IPS DF 4.7 (cell line): Measurements from ENCODE around the gene GOLT1A.

Experiments
- DNase-seq: peaks from one replicate; pipeline ENCODE4 v3.0.0-alpha.2; 2013; ENCODE audit warnings: low spot score; ENCODE audit errors: extremely low read depth

GOLT1A gene

DNA sequence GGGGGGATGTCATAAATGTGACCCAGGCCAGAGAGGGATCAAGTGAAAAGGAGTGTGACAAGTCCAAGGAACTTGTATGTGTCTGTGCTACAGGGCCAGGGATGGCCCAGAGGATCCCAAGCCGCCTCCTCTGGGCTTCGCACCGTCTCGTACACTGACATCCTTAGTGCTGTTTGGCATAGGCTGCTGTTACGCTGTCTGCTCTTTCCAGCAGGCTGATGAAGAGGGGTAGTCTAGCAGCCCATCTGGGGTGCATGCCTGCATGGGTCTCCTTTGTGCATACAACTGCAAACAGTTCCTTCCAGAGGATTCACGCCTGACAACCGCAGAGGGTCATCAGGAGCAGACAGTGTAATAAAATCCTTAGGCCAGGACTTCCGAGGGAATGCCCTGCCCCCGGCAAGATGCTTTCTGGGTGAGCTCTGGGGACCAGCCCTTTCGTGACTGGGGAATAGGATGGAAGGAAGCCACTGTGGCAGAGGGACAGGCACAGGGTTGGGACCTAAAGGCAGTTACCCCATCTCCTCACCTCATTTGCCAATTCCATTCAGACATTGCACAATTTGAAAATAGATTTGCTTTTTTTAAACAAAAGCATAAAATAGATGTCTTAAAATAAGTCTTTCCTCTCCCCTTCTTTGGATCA, 6.3 kb upstream of the GOLT1A start:
- no peak for DNase-seq

DNA sequence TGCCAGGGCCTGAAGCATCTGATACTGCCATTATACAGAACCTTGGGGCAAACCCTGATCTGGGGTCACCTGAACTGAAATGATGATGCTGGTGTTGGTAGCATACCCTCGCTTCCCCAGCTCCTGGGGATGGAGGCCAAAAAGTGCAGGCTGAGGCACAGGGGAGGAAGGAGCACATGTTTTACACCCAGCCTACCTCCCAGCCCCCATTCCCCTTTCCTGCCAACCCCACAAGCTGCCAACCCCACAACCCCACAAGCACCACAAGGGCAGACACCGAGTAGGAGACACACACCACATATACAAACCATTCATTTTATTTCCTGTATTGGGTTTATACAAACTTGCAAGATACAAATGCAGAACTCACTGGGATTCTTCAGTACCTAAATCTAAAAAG, 4.8 kb upstream of the GOLT1A start:
- DNase-seq = no peak

DNA sequence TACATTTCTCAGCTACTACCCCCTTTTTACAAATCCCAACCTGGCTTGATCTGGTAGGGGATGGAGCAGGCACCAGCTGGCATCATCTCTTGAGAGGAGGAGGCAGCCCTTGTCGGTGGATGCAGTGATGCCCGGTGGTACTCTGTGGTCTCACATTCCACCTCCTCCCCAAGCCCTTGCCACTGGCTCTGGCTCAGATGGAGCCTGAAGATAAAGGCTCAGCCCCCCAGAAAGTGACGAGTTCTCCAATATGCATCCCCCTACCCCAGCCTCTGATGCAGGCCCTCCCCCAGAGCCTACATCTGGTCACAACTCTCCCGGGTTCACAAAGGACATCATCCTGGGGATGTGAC, 3.8 kb upstream of the GOLT1A start:
- no peak for DNase-seq

DNA sequence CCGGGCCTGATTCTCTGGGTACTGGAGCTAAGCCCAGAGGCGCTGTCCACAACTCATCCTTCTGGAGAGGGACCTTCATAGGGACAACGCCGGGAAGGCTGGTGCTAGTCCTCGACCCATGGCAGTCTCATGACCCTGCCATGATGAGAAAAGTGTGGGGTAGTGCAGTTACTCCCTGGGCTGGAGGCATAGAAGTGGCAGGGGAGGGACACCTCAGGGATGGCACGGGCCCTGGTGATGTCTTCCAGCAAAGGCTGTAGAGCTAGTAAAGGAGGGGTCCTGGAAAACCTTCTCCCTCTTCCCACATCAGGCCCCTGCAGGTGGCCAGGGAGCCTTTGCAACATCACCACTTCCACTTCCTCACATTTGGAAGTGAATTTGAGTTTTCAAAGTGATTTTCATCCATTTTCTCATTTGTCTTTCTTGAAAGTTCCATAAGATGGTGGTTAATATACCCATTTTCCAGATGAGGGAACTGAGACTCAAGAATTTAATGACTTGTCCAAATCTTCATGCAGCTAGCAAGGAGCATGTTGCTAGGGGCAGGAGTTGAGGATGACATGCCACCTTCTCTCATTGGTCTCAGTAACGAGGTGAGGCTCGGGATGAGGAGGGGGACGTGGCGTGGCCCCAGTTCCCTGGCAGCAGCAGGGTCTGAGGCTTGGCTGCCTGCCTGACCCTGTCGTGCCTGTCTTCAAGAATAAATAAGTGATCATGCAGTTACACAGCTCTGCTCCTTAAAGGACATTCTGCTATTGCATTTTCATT, 3.3 kb upstream of the GOLT1A start:
- DNase-seq = no peak

DNA sequence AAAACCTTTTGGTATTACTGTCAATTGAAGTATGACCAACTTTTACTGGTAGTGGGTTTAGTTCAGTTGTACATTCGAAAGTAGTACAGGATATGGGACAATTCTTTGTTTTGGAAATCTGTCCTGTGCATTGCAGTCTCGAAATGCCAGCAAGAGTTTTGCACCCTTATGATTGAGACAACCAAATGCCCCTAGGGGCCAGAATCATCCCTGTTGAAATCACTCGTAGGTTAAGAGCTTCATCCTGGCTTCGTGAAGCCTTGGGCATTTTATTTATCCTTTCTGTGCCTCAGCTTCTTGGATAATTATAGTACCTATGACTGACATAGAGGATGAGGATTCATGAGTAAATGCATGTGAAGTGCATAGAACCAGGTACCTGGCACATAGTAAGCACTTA, 2.4 kb upstream of the GOLT1A start:
- no peak for DNase-seq

DNA sequence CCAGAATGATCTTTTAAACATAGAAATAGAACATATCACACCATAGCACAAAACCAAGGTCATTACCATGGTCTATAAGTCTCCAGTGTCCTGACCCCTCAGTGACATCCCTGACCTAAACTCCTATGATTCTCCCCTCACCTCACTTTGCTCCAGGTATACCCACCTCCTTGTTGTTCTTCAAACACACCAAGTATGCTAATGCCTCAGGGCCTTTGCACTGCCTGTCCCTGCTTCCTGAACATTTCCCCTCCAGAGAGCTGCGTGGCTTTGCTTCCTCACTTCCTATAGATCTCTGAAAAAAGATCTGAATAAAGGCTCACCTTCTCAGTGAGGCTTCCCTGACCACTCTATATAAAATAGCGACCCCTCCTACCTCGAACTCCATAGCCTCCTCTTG, 1.1 kb downstream of the GOLT1A start:
- DNase-seq = no peak

DNA sequence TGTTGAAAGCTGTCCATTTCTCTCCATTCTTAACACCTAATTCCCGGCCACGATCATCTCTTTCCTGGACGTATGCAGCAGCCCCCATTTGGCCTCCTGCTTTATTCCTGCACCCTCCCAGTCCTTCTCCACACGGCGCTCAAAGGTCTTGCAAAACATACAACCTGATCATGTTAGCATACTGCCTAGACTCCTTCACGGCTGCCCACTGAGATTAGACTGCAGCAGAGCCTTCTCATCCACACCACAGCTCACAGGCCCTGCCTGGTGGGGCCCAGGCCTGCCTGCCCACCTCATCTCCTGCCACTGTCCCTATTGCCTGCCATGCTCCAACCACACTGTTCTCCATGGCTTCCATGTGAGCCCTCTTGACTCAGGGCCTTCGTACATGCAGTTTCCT, 2.7 kb downstream of the GOLT1A start:
- no peak for DNase-seq

DNA sequence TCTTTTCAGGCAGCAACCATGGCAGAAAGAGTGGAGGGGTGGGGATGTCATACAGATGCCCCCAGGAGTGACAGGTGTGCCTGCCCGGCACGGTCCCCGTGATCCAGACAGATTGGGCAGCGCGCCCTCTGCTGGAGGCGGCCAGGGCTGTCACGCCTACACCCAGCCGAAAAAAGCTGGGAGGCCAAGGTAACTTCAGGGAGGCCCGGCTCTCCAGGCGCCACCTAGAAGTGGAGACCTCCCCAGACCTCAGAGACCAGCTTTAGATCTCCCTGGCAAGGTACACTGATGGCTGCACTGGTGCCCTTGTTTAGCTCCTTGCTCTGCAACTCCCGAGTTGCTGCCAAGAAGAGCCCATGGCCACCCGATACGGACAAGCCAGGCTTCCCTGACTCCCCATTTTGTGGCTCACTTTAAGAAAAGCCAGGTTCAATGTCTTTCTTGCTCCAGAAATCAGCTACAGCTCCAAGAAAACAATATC, 6.6 kb downstream of the GOLT1A start:
- DNase-seq = peak; percentile 46

DNA sequence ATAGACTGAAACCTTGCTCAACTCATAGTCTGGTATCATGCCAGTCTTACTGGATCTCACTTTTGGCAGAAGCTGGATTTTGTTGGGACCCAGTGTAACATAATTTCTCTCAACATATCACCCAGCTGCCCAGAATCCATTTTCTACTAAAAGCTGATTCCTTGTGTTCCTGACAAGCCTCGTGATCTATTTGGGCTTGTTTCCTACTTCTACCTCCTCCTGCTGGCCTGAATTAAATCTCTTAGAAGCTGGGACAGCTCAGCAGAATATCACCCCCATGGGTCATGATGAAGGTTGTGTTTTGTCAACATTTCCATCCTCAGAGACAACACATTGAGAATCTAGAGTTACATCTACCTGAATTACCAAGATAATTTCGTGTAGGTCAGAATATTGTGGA, 7.7 kb downstream of the GOLT1A start:
- no peak for DNase-seq

DNA sequence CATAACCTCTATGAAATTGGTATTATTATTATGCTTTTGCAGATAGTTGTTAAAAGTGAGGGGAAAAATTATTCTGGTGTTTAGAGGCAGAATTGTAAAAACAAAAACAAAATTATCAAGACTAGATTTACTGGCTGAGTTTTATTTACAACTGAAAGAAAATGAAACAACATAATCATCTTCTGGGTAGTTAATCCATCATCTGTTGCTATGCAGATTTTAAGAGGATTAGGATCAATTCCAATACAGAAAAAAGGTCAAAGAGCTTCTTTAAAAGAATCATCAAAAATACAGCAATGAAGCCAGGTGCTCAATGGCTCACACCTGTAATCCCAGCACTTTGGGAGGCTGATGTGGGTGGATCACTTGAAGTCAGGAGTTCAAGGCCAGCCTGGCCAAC, 8.3 kb downstream of the GOLT1A start:
- no peak for DNase-seq

DNA sequence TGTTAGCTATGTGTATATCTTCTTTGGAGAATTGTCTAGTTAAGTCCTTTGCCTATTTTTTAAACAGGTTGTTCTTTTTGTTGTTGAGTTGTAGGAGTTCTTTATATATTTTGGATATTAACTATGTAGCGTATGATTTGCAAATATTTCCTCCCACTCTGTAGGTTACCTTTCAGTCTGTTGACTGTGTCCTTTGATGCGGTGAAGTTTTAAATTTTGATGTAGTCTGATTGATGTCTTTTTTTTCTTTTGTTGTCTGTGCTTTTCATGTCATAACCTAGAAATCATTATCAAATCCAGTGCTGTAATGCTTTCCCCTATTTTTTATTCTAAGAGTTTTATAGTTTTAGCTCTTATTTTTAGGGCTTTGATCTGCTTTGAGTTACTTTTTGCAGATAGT, 8.8 kb downstream of the GOLT1A start:
- no peak for DNase-seq

DNA sequence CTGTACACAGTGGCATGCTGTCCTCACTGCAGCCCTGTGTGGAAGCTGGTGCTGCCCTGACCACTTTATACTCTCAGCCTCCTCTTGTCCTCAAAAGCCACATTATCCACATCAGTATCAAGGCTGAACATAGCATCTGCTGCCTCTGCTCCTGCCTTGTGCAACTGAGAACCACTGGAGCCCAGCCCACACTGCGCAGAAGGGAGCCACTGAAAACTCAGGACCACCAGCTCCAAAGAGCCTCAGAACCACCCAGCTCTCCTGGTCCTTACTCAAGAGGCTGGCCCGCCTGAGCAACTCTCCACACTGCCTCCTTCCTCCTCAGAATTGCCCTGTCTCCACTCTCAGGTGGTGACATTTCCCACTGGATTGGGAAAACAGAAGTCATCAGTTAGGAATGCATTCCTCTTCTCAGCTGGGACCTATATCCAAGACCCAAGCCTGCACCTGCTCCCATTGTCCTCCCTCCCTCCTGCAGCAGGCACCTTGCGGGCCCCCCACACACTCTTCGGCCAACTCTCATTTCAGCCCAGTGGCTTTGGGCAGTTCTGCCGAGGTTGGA, 10.5 kb downstream of the GOLT1A start:
- DNase-seq = no peak

DNA sequence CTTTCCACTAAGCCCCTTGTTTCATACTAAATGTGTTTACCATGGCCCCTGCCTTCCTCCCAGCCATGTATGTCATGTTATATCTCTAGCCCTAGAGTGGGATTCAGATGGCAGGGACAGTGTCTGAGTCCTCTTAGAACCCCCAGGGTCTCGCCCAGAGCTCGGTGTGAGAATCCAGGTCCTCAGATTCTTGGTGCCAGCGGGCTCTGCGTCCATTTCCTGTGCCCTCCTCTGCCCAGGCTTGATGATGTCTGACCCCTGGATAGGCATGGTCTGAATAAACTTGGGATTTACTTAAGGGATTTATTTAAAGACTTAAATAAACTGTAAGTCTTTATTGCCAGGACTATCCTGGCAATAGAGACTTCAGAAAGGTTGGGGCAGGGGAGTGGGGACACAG, 11.3 kb downstream of the GOLT1A start:
- no peak for DNase-seq

DNA sequence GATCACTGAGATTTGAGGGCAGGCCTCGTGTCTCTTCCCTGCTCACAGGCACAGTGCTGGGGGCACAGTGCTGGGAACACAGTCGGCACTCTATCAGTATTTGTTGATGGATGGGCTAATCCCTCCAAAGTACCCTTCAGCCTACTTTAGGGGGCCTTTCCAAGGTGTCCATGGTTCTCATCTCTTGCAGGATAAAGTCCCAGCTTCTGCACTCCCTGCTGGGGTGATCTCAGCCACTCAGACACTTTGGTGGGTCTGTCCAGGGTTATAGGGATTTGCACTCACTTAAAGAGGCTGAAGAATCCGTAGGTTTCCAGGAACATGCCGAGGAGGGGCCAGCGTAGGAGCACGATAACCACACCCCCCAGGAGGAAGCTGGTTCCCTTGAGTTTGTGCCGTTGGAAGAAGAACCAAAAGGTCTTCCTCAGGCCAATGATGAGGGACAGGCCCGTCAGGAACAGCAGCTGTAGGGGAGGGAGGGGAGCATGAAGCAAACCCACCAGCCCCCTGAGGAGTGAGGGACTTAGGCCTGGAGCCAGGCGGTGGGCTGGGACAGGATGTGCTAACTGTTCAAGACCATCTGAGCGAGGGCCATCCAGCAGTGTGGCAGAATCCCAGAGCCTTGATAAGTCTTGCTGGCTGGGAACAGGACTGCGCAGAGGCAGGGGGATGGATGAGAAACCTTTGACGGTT, 12.3 kb downstream of the GOLT1A start:
- no peak for DNase-seq

DNA sequence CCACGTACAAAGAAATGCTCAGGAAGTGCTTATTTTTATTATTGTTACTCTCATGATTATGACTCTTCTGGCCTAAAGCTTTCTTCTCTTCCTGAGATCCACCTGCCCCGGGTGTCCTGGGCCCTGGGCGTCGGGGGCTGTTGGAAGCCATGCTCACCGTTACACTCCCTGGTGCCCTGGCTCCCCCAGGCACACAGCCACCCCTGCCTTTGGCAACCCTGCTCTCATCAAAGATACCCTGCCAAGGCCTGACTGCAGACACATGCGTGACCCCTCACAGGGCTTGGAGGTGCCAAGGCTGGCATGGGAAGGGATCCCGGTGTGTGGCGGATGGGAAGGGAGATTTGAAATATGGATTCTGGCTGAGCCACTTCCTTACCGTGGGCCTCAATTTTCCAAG, 14.2 kb downstream of the GOLT1A start:
- no peak for DNase-seq

DNA sequence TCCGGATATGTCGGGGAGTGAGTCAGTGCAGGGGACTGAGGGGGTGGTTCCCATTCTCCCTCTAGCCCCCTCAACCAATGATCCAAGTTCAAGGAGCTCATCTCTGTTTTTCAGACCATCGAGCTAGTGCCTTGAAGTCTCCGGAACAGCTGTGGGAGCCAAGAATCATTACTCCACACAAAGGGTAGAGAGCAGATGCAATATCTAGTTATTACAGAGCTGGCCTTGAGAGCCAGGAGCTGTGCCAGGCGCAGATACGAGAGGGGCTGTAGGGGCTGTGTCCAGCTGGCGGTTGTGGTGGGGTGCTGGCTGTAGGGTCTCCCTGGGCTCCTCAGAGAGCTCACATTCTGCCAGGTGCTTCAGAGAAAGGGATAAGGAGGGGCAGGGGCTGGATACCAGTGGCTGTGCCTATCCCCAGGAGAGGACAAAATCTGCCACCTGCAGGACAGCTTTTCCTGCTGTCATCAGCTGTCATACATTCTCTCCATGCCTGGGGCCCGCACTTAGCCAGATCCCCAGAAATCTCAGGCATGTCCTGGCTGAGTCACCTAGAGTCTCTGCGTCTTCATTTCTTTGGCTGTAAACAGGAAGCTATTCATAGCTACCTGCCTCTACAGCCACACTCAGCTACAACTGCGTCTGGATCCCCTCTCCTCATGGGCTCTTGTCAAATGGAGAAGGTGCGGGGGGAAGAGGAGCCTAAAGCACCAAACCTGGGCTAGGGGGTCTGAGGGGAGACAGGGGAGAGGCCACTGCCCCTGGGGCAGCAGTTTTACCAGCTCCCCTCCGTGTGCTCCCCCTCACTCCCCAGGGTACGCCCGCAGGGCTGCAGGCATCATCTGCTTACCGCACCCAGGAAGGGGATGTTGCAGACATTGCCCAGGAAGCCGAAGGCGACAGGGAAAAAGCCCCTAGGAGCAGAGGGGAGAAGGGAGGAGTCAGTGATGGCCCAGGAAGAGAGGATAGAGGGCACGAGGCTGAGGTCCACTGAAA, 15.1 kb downstream of the GOLT1A start:
- DNase-seq = no peak

DNA sequence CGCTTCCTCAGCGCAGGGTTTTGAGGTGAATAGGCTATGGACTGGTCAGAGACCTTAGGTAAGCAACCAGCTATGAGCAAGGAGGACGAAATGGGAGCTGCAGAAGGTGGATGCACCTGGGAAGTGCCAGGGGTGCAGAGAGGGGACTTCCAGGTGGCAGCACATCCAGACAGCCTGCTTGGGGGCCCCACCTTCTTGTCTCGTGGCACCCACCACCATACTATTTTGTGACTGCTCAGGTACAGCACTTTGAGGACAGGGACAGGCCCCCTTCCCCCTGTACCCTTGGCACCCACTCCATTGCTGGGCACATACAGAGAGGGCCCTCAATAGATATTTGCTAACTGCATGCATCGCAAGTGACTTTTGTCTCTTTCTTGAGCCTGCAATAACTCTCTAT, 16.7 kb downstream of the GOLT1A start:
- DNase-seq = no peak

DNA sequence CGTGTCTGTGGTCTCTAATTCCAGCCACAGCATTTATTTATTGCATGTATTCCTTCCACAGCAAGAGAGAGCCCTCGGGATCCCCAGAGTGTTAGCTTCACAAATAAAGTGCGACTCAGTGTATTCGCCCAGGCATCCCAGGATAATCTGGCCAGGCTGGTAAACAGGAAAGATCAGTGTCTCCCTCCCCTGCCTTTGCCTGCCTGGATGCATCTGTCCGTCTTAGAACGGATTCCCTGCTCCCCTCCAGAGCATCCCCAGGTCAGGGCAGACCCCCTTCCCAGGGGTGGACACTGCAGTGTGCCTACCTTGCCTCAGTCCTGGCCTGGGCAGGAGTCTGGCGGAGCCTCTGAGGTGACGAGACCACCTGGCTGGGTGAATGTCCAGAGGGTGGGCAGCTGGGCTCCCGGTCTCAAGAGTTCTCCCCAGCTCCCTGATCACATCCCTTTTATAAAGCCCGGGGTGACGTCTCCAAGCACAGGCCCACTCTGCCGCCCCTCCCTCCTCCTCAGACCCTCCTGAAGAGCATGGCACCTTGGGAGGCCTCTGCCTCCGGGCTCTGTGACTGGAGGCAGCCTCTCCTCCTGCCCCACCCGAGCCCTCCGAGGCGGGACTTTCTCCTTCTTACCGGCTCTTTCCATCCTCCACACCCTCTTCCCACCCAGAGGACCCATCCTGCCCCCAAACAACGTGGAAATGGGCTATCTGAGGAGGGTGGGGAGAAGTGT, 17.6 kb downstream of the GOLT1A start, which contains the start of gene KISS1:
Gene KISS1 (minus strand): TSS at position 424 of the 728 bp plus-strand sequence. CDS start 3,615 bp downstream, outside the sequence.
- no peak for DNase-seq

DNA sequence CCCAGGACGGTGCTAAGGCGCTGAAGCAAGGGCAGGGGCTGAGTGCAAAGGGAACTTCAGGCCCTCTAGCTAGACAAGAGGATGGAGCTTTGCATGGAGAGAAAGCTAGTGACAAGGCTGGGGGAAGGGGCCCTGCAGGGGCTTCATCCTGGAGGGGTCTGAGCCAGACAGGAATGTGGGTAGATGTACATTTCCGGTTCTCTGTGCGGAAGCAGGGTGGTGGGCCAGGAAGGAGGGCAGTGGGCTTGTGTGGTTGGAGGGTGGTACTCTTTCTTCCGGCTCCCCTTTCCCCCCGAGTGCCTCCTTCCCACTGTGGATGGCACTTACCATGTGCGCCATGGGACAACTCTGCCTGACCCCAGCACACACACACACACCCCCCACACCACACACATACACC, 19.0 kb downstream of the GOLT1A start:
- no peak for DNase-seq

DNA sequence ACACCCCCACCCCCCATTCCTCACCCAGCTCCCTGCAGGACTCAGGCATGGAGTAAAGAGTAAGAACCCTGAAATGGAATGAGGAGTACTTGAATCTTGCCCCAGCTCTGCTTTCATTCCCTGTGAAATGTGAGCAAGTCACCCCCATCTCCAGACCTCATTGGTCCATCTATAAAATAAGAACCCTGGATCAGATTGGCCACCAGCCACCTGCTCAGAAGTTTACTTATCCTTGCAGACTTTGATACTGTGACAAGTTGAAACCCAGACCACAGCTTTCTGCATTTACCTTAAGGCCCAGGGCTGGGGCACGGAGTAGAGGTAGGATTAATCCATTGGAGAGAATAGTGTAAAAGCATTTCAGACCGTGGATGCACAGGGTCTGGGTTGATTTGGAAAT, 19.7 kb downstream of the GOLT1A start:
- no peak for DNase-seq
